Stimulated activated CD4-positive, alpha-beta T cell treated with anti-CD3 and anti-CD28 coated beads, TNF-alpha, amount 100 ng/mL, for 4 hours (primary cell): ENCODE data around the gene EIF4ENIF1.
"Not testable (repeated sequence)": the region's sequence is repeated elsewhere in the genome, so short reads cannot be mapped to it uniquely, and the experiment has no call there.

Experiments used
- DNase-seq, 3 experiments: peaks; one replicate each; pipeline ENCODE4 v3.0.0-alpha.2; 2020; ENCODE audit warnings: low read depth in 3 of 3

The EIF4ENIF1 gene

DNA sequence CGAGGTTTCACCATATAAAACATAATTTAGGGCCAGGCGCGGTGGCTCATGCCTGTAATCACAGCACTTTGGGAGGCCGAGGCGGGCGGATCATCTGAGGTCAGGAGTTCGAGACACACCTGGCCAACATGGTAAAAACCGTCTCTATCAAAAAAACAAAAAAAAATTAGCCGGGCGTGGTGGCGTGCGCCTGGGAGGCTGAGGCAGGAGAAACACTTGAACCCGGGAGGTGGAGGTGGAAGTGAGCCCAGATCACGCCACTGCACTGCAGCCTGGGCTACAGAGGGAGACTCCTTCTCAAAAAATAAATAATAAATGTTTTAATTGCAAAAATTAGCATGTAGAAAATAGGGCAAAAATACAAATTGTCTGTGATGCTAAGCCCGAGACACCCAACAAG, 5.7 kb upstream of the EIF4ENIF1 start:
- DNase-seq = no peak

- DNase-seq = not testable (repeated sequence)
Measured at GRCh38 chr22:31493355-31493754, 3.7 kb upstream of the EIF4ENIF1 start.

DNA sequence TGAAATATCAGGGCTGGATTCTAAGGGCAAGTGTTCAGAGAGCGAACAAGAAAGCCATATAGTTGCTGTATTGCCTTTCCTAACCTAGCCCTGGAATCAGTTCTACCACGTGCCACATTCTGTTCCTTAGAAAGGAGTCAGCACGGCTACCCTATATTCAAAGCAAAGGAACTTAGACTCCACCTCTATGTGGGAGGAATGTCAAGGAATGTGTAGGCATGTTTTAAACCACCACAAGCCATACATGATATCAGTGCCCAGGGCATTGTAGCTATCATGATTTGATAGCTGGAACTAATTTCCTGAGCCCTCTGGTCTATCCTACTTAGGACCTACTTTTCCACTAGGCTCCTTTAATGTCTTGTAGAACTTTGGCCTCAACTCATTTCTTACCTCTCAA, 2.5 kb upstream of the EIF4ENIF1 start:
- DNase-seq = no peak

DNA sequence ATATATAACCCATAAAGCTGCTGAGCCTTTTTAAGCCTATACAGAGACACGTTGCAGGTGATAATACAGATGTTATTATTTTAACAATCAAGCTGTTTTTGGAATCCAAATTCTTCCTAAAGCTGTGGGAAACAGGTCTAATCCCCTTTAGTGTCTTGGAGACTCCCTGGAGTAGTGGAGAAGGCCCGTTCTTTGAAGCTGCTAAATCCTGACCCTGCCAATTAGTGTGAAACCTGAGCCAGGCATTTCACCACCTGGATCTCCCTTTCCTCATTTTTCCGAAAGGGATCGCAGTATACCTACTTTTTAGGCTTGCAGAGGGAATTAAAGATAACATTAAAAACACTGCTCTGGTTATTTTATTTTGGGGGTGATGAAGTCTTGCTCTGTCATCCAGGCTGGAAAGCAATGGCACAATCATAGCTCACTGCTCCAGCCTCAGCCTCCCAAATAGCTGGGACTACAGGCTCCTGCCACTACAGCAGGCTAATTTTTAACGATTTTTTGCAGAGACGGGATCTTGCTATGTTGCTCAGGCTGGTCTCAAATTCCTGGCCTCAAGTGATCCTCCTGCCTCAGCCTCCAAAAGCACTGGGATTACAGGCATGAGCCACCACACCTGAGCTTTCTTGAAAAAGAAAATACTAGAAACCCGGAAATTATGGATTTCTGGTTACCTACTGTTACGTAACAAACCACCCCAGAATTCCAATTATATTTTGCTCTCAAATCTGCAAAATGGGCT, 1.7 kb upstream of the EIF4ENIF1 start:
- no peak for DNase-seq

GRCh38 chr22:31490496-31490925, 869 bp upstream of the EIF4ENIF1 start:
- DNase-seq = peak in 1 of 3 experiments; percentile 3

GRCh38 chr22:31488988-31489617, 539 bp downstream of the EIF4ENIF1 start:
- peak in 1 of 3 experiments; percentile 19 for DNase-seq

- no peak for DNase-seq
Measured at GRCh38 chr22:31488346-31488883, 1.2 kb downstream of the EIF4ENIF1 start.

DNA sequence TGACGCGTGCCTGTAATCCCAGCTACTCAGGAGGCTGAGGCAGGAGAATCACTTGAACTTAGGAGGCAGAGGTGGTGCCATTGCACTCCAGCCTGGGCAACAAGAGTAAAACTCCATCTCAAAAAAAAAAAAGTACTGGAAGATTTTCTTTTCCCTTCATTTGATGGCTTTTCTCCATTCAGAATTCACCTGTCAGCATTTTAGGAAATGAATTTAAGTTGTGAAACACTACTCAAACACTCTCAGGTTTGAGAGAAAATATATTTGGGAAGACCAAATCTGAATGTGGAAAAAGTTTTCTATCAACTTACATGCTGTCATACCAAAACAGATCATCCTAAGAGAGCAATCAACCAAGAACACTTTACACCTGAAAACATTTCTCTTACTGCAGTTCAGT, 2.7 kb downstream of the EIF4ENIF1 start:
- DNase-seq = no peak

DNA sequence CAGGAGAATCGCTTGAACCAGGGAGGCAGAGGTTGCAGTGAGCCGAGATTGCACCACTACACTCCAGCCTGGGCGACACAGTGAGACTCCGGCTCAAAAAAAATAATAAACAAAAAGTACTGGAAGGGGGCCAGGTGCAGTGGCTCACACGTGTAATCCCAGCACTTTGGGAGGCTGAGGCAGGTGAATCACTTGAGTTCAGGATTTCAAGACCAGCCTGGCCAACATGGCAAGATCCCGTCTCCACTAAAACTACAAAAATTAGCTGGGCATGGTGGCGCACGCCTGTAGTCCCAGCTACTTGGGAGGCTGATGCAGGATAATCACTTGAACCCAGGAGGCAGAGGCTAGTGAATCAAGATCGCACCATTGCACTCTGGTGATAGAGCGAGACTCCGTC, 3.3 kb downstream of the EIF4ENIF1 start:
- not testable (repeated sequence) for DNase-seq

DNA sequence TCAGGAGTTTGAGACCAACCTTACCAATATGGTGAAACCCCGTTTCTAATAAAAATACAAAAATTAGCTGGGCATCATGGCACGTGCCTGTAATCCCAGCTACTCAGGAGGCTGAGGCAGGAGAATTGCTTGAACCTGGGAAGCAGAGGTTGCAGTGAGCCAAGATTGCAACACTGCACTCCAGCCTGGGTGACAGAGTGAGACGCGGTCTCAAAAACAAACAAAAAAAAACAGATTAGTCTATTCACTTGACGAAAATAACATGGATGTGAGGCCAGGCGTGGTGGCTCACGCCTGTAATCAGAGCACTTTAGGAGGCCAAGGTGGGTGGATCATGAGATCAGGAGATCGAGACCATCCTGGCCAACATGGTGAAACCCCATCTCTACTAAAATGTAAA, 7.2 kb downstream of the EIF4ENIF1 start:
- not testable (repeated sequence) for DNase-seq

- no peak for DNase-seq
Measured at GRCh38 chr22:31481129-31481528, 8.5 kb downstream of the EIF4ENIF1 start.

- DNase-seq = no peak
Measured at GRCh38 chr22:31477329-31477728, 12.3 kb downstream of the EIF4ENIF1 start.

- DNase-seq = no peak
Measured at GRCh38 chr22:31475800-31476199, 13.8 kb downstream of the EIF4ENIF1 start.

GRCh38 chr22:31474743-31475142, 14.9 kb downstream of the EIF4ENIF1 start:
- DNase-seq = no peak

DNA sequence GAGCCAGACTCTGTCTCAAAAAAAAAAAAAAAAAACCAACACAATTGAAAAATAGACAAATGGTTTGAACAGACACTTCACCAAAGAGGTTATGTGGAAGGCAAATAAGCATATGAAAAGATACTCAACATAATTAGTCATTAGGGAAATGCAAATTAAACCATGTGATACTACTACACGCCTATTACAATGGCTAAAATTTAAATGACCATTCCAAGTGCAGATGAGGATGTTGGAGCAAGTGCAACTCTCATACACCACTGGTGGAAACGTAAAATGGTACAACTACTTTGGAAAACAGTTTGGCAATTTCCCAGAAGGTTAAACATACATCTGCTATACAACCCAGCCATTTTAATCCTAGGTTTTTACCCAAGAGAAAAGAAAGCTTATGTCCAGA, 24.3 kb downstream of the EIF4ENIF1 start:
- DNase-seq = no peak

DNA sequence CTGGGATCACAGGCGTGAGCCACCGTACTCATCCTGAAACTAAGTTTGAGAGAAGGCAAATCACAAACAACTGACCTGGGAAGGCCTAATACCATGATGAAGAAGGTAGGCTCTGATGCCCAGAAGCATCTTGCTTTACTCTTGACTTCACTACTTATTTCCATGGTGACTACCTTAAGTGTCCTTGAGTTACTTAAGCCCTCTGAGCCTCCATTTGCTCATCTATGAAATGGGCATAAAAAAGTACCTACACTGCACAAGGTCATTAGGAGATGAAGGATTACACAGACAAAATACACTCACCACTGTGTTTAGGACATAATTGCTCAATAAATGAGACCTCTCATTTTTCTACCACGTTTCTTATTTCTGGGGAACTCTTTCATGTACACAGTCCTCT, 27.9 kb downstream of the EIF4ENIF1 start:
- no peak for DNase-seq

GRCh38 chr22:31451709-31452571, 37.7 kb downstream of the EIF4ENIF1 start:
- no peak for DNase-seq

- DNase-seq = no peak
Measured at GRCh38 chr22:31449506-31449905, 40.1 kb downstream of the EIF4ENIF1 start.

- DNase-seq = no peak
Measured at GRCh38 chr22:31448382-31448781, 41.3 kb downstream of the EIF4ENIF1 start.

DNA sequence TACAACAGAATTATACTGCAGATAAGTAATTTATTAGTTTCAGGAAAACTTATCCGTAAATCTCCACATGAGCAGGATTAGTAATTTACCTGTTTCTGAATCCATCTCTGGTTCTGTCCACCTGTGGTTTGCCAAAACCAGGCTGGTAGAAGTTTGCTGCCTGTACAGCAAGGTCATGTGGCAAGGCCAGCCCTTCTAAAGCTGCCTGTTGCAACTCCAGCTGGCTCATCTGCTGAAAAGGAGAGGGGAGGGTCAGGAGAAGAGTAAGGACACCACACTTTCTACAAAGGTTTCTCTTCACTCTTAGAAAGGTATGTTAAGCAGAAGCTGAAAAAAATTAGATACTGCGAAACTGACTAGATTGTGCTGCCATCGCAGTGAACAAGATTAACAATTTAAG, 42.3 kb downstream of the EIF4ENIF1 start:
- DNase-seq = no peak

DNA sequence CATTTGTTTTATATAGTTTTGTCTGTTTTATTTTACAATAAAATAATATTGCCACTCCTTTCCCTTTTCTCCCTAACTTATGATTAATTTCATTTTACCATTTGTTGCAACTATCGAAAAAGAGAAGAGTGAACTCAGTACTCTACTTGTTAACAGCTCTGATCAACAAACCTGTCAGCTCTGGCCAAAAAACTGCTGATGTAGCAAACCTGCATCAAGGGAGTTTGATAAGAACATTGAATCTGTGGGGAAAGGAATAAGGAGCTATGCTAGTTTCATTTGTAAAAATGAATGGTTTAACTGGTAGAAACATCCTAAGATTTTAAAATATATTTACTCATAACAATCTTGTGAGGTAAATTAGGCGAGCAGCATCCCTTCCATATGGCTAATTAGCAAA, 42.9 kb downstream of the EIF4ENIF1 start:
- DNase-seq = no peak

DNA sequence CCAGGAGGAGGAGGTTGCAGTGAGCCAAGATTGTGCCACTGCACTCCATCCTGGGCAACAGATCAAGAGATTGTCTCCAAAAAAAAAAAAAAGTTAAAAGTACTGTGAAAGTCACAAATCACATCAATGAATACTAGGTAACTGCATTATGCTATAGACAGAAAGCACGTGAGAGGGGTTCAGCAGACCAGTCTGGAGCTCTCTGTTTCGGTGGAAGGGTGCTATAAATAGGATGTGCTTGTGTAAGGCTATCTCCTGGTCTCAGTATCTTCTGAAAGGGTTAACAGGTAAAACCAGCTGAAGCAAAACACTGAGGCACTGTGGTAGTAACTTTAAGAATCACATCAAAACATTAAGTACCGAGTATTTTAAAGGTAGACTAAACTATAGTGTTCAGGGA, 43.4 kb downstream of the EIF4ENIF1 start:
- no peak for DNase-seq
